ENCODE measurements around the gene MSH3.

DNA sequence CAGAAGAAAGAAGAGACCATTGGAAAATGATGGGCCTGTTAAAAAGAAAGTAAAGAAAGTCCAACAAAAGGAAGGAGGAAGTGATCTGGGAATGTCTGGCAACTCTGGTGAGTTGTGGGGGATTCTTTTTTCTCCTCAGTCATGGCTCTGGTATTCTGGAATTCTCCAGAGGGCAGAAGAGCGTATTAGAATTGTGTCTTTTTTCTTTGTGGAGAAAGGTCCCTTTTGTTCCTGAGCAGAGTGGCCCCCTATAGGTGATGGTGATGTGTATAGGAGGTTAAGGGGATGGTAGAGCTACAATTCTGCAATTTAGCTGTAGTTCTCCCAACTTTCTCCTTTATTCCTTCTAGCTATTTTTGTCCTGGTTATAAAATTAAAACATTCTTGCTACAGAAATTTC, 2.0 kb downstream of the MSH3 start:
- TF ChIP-seq ZNF274 (IDR thresholded peaks at IDR 0.05; ENCODE audit: low read length) = no peak
- no peak for TF ChIP-seq ZNF274 (tag by site-specific recombination; IDR thresholded peaks at IDR 0.05; ENCODE audit: borderline replicate concordance)
- no peak for TF ChIP-seq ZBTB11 (tag by site-specific recombination; conservative IDR thresholded peaks at IDR 0.05; ENCODE audit: low read depth)
- TF ChIP-seq, protein P1, sequence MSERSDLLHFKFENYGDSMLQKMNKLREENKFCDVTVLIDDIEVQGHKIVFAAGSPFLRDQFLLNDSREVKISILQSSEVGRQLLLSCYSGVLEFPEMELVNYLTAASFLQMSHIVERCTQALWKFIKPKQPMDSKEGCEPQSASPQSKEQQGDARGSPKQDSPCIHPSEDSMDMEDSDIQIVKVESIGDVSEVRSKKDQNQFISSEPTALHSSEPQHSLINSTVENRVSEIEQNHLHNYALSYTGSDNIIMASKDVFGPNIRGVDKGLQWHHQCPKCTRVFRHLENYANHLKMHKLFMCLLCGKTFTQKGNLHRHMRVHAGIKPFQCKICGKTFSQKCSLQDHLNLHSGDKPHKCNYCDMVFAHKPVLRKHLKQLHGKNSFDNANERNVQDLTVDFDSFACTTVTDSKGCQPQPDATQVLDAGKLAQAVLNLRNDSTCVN (tag by site-specific recombination; optimal IDR thresholded peaks at IDR 0.05) = no peak
- TF ChIP-seq ZNF398 (tag by site-specific recombination; IDR thresholded peaks at IDR 0.05) = no peak
- TF ChIP-seq ZNF596 (tag by site-specific recombination; IDR thresholded peaks at IDR 0.05) = no peak
- TF ChIP-seq, protein P2, sequence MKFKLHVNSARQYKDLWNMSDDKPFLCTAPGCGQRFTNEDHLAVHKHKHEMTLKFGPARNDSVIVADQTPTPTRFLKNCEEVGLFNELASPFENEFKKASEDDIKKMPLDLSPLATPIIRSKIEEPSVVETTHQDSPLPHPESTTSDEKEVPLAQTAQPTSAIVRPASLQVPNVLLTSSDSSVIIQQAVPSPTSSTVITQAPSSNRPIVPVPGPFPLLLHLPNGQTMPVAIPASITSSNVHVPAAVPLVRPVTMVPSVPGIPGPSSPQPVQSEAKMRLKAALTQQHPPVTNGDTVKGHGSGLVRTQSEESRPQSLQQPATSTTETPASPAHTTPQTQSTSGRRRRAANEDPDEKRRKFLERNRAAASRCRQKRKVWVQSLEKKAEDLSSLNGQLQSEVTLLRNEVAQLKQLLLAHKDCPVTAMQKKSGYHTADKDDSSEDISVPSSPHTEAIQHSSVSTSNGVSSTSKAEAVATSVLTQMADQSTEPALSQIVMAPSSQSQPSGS (tag by site-specific recombination; IDR thresholded peaks at IDR 0.05; ENCODE audit: low read depth) = no peak
- TF ChIP-seq GLIS2 (tag by site-specific recombination; IDR thresholded peaks at IDR 0.05) = no peak
- TF ChIP-seq ZNF600 (tag by site-specific recombination; IDR thresholded peaks at IDR 0.05) = no peak
- TF ChIP-seq ZNF555 (tag by site-specific recombination; conservative IDR thresholded peaks at IDR 0.05) = no peak
- no peak for TF ChIP-seq ZFP69B (tag by site-specific recombination; IDR thresholded peaks at IDR 0.05)
- no peak for TF ChIP-seq REST (tag by site-specific recombination; IDR thresholded peaks at IDR 0.05)
- TF ChIP-seq CTCF (tag by site-specific recombination; IDR thresholded peaks at IDR 0.05) = peak; percentile 20; the same call in 1 of the 2 replicates
- no peak for TF ChIP-seq ZNF513 (tag by site-specific recombination; IDR thresholded peaks at IDR 0.05)

Data from HEK293 (cell line).